H1 (cell line): ENCODE data around the gene HGD. TPM values are rescaled to one million over a fixed set of nuclear protein-coding genes. Genes with fewer than 3 reads are reported as not detected.

Source experiments
- ASH2L ChIP-seq: fragments of 200-600, 300-600 bp; sonication (generic); IDR thresholded peaks from one replicate; pipeline ENCODE4 v1.7.1; 2017; ENCODE audit warnings: low read length
- CHD7 ChIP-seq: fragments of 300-600 bp; sonication (generic); IDR thresholded peaks from 2 replicates; pipeline ENCODE4 v1.7.1; 2012; ENCODE audit warnings: low read length, moderate library complexity, mild to moderate bottlenecking, inconsistent platforms; ENCODE audit not compliant: insufficient replicate concordance
- EZH2 ChIP-seq: fragments of 200-600 bp; sonication (generic); IDR thresholded peaks from 2 replicates; pipeline ENCODE4 v1.7.1; 2012; ENCODE audit warnings: low read depth, mild to moderate bottlenecking, moderate library complexity, low read length, inconsistent platforms; ENCODE audit not compliant: severe bottlenecking
- HDAC6 ChIP-seq: IDR thresholded peaks from one replicate; pipeline ENCODE4 v1.7.1; 2012; ENCODE audit warnings: low read depth, mild to moderate bottlenecking, inconsistent platforms, low read length, moderate library complexity
- KDM4A ChIP-seq: IDR thresholded peaks from one replicate; pipeline ENCODE4 v1.7.1; 2012; ENCODE audit warnings: low read depth, mild to moderate bottlenecking, moderate library complexity, low read length, inconsistent platforms; ENCODE audit not compliant: severe bottlenecking
- RAD21 ChIP-seq, 2 experiments: IDR thresholded peaks in 1 of 2; conservative IDR thresholded peaks in 1 of 2; 2 replicates each; pipeline ENCODE4 v1.6.1; 2011; ENCODE audit warnings: low read depth in 2 of 2, low read length in 2 of 2, improper control_type of control experiment in 1 of 2, inconsistent platforms in 1 of 2, mild to moderate bottlenecking in 1 of 2, moderate library complexity in 1 of 2
- RFX5 ChIP-seq: IDR thresholded peaks from 2 replicates; pipeline ENCODE4 v1.6.1; 2011; ENCODE audit warnings: low read depth, low read length, improper control_type of control experiment, borderline replicate concordance
- SUZ12 ChIP-seq: fragments of 200-600 bp; sonication (generic); IDR thresholded peaks from 2 replicates; pipeline ENCODE4 v1.6.1; 2012; ENCODE audit warnings: mild to moderate bottlenecking, inconsistent platforms, low read length, moderate library complexity, mixed read lengths
- polyA plus RNA-seq, 7 experiments: library from polyadenylated mRNA; depleted of rRNA in 3 of 7; stranded (reverse) in 5 of 7; unstranded in 2 of 7; fragments of >200 nt in 5 of 7; fragments of 200-250 nt in 2 of 7; gene quantifications; 1 replicate in 5 of 7; 2 replicates in 1 of 7; 4 replicates in 1 of 7; pipeline versions ENCODE4 v1.2.1 to v1.2.3, GENCODE V29; 2011 to 2013; ENCODE audit warnings: missing spikeins in 2 of 7, mixed read lengths in 2 of 7
- total RNA-seq: library from RNA; stranded (reverse); fragmentation: NEBNext Ultra II Directional; extraction: Animal tissue kit (Norgen Biotek cat#: 25700); gene quantifications from 2 replicates; pipeline ENCODE4 v1.2.1, GENCODE V29; 2021

The HGD gene
- total and polyA plus RNA-seq, 2 of the 8 experiments (the other 6 are each of a cell fraction or from before 2014, with no cell fraction given): 0.11 TPM; not detected in 1

- TF ChIP-seq CHD7: no peak
- TF ChIP-seq RFX5: no peak
- TF ChIP-seq KDM4A: no peak
- no peak for TF ChIP-seq SUZ12
- no peak for TF ChIP-seq RAD21 (IDR thresholded peaks at IDR 0.05 in 1 of 2, conservative IDR thresholded peaks at IDR 0.05 in 1 of 2; ENCODE audit: low read depth in 2 of 2, low read length in 2 of 2)
- TF ChIP-seq EZH2: no peak
- no peak for TF ChIP-seq ASH2L
- no peak for TF ChIP-seq HDAC6
These were observed 77.7 kb downstream of the HGD start (continued) for GRCh38 chr3:120604382-120604781.
